GM10266 (cell line): ENCODE data around the gene CPHXL2.

Experiments used
- DNase-seq: peaks from one replicate; pipeline ENCODE4 v3.0.0; 2012; ENCODE audit errors: extremely low spot score
- TF ChIP-seq, protein P1 (sequence below): IDR thresholded peaks from 2 replicates; pipeline ENCODE4 v1.5.1; 2012; ENCODE audit warnings: mild to moderate bottlenecking, low read depth; ENCODE audit not compliant: control insufficient read depth, insufficient read depth; ENCODE audit errors: missing control alignments

Gene CPHXL2

DNA sequence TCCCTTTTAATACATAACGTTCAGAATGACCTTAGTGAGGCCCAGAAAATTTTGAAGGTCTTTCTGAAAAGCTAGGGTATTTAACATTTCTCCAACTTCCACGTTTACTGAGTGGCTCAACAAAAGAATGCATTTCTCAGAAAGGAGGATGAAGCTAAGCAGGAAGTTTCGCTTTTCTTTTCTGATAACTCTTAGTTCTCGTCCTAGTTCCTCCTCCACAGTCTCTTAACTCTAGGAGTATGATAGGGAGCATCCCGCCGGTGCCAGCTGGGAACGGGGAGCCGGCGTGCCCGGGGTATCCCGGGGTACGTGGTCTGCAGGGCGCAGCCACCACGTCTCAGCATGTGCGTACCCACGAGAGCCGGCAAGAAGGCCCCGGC, 29.7 kb downstream of the CPHXL2 start:
- TF ChIP-seq, protein P1, sequence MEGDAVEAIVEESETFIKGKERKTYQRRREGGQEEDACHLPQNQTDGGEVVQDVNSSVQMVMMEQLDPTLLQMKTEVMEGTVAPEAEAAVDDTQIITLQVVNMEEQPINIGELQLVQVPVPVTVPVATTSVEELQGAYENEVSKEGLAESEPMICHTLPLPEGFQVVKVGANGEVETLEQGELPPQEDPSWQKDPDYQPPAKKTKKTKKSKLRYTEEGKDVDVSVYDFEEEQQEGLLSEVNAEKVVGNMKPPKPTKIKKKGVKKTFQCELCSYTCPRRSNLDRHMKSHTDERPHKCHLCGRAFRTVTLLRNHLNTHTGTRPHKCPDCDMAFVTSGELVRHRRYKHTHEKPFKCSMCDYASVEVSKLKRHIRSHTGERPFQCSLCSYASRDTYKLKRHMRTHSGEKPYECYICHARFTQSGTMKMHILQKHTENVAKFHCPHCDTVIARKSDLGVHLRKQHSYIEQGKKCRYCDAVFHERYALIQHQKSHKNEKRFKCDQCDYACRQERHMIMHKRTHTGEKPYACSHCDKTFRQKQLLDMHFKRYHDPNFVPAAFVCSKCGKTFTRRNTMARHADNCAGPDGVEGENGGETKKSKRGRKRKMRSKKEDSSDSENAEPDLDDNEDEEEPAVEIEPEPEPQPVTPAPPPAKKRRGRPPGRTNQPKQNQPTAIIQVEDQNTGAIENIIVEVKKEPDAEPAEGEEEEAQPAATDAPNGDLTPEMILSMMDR: no peak
- no peak for DNase-seq

DNA sequence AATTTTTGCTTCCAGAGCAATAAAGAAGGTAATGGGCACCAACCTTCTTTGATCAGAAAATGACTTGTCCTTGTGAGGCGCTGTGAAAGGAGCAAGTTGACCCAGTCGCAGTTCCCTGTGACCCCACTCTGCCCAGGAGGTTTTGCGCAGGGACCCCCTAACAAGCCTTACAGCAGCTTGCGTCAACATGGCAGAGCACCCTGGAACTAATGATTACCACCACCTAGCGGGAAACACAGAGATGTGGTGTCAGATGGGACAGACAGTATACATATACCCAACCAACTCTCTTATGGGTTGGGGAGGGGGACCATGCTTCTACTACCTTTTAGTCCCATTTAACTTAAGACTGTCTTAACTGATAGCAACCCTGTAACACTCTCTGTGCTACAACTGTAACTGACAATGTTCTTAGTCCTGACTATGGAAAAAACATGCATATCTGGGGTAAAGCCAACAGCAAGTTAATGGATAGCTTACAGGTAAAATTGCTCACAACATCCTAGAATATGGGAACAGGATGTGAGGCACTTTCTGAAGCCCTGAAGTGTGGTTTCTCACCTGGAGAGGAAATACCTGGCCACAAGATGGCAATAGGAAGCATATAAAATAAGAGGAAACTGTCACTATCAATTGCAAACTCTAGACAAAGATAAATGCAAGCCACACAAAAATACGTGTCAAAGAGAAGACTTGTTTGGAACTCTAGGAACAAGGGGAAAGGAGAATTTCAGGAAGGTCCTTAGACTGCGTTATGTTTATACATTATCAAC, 32.4 kb downstream of the CPHXL2 start:
- no peak for DNase-seq
- TF ChIP-seq, protein P1: no peak

DNA sequence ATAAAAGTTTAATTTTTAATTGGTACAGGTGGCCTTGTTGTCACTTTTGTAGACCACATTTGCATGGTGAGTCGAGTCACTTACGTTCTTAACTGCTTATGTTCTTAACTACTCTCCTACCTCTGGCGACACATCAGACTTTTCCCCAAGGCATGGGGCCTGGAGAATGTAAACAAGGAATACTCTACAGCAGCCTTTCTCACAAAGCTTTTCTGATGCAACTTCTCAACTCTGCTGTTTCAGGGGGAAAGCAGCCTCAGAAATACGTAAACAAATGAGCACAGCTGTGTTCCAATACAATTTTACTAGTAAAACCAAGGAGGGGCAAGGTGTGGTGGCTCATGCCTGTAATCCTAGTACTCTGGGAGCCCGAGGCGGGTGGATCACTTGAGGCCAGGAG, 36.2 kb downstream of the CPHXL2 start:
- DNase-seq: no peak

DNA sequence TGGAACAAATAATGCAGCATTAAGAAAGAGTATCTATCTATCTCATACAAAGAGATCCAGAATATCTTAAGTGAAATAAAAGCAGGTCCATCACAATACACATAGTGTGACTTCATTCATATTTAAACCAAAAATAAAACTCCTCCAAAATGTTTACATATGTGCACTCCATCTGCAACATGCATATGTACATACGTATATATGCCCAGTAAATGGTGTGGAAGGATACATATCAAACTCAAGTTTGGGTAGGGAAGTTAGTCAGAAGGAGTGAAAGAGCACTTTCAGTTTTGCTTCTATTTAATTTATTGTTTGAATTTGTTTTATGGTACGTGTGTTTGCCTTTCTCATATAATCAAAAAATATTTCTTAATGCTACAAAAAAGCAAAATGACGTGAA, 41.8 kb downstream of the CPHXL2 start:
- no peak for DNase-seq
- TF ChIP-seq, protein P1: no peak

More for the DNA sequence above, 36.2 kb downstream of the CPHXL2 start:
- TF ChIP-seq, protein P1: no peak

DNA sequence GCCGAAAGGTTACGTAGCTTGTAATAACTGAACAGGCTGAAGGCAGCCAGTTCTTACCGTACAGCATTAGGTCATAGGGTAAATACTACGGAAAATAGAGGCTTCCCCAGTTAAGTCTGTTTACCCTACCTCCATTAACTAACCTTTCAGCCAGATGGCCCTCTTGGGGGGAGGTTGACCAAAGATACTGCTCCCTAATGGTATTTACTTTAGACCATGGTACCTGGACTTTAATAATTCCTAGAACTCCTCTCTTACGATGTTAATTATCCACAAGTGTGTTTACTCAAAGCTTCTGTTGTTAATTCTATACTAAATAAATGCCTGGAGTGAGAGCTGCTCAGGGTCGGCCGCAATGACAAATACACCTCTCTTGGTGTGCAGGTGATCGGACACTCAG, 44.0 kb downstream of the CPHXL2 start:
- TF ChIP-seq, protein P1: no peak
- no peak for DNase-seq

DNA sequence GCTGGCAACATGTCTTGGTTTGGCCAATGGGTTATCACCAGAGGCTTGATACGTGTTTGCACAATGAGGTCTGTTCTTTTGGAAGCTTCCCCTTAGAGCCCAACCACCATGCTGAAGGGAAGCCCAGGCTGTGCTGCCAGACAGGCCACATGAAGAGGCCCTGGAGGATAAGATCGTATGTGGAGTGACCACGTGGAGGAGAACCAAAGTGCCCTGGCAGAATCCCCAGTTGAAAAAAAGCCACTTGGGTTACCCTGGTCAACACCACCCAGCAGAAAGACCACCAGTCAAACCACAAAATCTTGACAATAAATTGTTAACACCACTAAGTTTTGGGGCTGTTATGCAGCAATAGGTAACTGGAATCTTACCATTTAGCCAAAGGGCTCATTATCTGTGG, 46.8 kb downstream of the CPHXL2 start:
- DNase-seq: no peak
- TF ChIP-seq, protein P1: no peak

DNA sequence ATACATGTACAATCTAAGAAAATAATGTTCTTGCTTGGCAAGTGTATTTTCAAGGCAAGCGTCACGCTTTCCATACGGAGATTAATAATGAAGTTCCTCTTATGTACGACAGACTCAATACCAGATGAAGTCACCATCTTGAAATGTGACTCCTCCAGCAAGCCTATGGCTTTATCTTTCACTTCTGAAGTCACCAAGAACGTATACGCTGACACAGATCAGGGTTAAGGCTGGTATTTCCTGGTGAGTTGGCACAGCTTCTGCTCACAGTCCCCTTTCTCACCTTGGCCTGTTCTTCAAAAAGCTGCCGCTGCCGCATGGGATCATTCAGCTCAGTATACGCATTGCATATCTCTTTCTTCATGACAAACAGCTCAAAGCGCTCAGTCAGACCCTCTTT, 47.7 kb downstream of the CPHXL2 start:
- DNase-seq: no peak
- TF ChIP-seq, protein P1: no peak
